CD4-positive, alpha-beta T cell treated with Interleukin-2 at 100 ng/mL for 4 hours (primary cell): Measurements from ENCODE around the gene C2.
"Not testable (repeated sequence)": the region's sequence is repeated elsewhere in the genome, so short reads cannot be mapped to it uniquely, and the experiment has no call there.

ENCODE experiments used
- DNase-seq: peaks from one replicate; pipeline ENCODE4 v3.0.0-alpha.2; 2020; ENCODE audit warnings: low spot score

The C2 gene

DNA sequence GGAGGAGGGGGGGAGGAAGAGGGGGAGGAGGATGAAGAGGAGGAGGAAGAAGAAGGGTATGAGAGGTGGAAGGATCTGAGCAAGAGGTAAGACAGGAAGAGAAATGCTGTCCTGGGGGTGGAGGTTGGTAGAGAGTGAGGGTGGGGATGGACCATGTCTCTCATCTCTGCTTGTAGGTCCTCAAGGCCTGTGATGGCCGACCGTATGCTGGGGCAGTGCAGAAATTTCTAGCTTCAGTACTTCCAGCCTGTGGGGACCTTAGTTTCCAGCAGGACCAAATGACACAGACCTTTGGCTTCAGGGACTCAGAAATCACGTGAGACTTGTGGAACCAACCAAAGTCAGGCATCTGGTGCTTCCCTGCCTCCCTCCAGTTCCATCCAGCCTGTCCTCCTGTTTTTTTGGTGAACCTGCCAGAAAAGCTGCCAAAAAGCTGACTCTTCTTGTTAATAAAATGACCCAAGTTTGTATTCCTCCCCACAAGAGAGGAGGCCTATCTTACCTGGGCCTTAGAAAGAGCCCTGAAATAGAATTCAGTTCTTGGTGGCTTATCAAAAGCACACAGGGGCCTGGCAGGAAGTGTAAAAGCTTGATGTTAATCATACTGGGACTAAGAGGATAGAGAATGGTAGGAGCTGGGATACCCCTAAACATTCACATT is 51.9 kb downstream of the C2 start:
- DNase-seq, result no peak

DNA sequence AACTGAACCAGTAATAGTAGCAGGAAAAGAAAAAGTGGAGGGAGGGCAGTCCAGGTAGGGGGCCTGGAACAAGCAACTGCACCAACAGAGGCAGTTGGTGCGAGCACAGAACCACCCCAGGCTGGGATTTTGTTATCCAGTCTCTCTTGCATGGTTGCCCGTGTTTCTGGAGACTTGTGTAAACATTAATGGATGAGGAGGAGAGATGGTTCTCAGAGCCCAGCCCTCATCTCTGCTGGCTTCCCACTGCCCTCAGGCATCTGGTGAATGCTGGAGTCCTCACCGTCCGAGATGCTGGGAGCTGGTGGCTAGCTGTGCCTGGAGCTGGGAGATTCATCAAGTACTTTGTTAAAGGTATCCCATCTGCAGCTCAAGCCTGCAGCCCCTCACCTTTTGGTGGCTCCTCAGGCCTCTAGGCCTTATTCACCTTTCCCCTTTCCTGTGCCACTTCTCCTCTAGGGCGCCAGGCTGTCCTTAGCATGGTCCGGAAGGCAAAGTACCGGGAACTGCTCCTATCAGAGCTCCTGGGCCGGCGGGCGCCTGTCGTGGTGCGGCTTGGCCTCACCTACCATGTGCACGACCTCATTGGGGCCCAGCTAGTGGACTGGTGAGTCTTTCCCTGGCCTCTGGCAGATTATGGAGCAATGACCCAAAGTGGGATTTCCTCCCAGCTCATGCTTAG is 52.8 kb downstream of the C2 start:
- DNase-seq, result not testable (repeated sequence)

GRCh38 chr6:31980998-31981397 is 53.5 kb downstream of the C2 start:
- not testable (repeated sequence) for DNase-seq

DNA sequence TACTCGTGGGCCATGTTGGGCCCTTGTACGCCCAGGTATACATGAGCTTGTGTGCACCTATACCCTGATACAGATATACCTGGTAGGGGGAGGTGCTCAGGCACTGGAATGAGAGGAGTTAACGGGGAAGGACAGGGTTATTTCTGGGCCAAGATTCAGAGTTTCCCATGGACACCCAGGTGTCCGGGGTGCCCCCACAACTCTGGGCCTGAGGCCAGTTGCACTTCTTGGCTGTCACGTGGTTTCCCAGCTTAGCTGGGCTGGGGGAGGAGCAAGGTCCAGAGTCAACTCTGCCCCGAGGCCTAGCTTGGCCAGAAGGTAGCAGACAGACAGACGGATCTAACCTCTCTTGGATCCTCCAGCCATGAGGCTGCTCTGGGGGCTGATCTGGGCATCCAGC is 54.2 kb downstream of the C2 start, which contains the start of gene C4A:
Gene C4A, plus strand, starts transcription at position 314 of the 400 bp plus-strand sequence. Its CDS starts 51 bp downstream, at position 365.
- DNase-seq, result not testable (repeated sequence)

- DNase-seq, result not testable (repeated sequence)
Observed at GRCh38 chr6:31989363-31989762, 61.8 kb downstream of the C2 start.

- DNase-seq, result not testable (repeated sequence)
Observed at GRCh38 chr6:31994421-31994820, 66.9 kb downstream of the C2 start.
